Renal pelvis (tissue), 4 donors: ENCODE measurements around the gene ARHGAP21. TPM values are rescaled to one million over a fixed set of nuclear protein-coding genes. Genes with fewer than 3 reads are reported as not detected.

Experiments
- DNase-seq: peaks from one replicate; pipeline ENCODE4 v3.0.0-alpha.2; 2013
- polyA plus RNA-seq, 3 donors: library from polyadenylated mRNA; unstranded; fragments of 120-200 nt; gene quantifications; one replicate each; pipeline ENCODE4 v1.2.1, GENCODE V29; 2013; ENCODE audit not compliant: insufficient read length in 3 of 3

ARHGAP21 gene
- polyA plus RNA-seq, 3 donors: 75.5 to 106 (median 85.5) TPM

DNA sequence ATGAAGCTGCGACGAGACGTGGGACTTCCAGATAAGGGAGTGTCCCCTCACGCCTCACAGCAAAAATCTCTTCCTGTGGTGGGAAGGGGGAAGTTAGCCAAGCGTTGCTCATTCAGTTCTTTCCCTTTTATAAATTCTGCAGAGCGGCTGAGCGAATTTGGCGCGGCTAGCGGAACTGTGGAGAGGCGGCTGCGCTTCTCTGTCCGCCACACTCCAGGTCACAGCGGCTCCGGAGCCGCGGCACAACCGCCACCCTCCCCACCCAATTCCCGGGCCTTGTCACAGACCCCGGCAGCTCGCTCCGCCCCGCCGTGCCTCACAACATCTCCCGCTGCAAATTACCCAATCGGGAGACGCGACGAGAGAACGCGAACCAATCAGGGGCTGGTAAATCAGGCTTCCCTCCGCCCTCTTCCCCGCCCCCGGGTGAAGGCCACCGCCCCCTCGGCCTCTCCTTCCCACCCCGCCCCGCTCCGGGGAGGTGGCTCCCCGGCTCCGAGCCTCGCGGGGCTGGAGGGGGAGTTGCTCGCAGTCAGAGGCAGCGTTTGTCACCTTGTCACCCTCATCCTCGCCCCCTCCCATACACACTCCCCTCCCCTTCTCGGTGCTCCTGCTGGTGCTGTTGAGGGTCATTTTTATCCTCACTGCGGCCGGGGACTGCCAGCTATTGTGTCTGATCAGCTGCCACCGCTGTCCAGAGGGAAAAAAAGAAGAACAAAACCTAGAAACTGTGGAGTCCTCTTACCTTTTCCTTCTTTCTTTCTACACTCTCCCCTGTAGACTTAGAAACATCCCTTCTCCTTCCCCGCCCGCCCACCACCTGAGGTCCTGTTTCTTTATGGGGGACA lies 918 bp upstream of the ARHGAP21 start:
- DNase-seq: peak; percentile 98

DNA sequence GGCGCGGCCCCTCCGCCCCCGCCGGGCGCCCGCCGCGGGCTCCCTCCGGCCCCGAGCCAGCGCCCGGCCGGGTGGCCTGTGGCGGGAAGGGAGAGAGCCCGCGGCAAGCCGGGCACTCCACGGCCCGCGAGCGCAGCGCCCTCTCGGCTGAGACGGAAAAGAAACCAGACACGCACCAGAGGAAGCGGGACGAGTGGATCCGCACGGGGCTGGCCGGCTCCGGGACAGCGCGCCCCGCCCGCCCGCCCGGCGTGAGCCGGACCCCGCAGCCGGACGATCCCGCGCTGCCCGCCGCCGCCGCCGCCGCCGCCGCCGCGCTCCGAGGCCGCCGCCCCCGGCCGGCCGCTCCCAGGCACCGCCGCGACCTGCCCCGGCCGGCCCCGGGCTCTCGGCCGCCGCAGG lies 300 bp downstream of the ARHGAP21 start:
- no peak for DNase-seq

DNA sequence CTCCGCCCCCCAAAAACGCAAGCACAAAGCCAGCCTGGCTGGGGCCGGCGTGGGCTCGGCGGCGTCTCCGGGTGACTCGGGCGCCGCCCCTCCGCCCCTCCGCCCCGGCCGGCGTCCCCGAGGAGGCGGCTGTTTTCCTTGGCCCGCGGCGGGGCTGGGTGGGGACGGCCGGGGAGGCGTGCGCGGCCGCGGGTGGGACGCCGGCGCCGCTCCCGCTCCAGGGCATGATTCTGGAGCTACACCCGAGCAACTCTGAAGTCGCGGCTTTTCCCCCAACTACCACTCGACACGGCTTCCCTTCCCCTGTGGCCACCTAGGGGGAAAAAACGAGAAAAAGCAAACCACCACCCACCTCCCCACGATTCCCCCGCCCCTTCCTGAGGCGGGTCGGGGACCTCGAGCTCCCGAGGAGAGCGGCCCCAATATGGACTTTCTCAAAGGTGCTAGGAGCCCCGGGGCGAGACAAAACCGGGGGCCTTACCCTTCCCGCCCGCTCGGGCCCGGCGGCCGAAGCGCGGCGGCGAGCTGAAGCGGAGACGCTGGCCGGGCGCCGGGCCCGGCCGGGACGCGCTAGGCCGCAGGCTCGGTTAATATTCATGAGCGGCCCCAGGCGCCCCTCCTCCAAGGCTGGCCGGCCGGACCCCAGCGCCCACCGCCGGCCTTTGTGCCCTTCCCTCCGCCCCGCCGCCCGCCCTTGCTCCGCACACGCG lies 856 bp downstream of the ARHGAP21 start:
- DNase-seq: no peak

DNA sequence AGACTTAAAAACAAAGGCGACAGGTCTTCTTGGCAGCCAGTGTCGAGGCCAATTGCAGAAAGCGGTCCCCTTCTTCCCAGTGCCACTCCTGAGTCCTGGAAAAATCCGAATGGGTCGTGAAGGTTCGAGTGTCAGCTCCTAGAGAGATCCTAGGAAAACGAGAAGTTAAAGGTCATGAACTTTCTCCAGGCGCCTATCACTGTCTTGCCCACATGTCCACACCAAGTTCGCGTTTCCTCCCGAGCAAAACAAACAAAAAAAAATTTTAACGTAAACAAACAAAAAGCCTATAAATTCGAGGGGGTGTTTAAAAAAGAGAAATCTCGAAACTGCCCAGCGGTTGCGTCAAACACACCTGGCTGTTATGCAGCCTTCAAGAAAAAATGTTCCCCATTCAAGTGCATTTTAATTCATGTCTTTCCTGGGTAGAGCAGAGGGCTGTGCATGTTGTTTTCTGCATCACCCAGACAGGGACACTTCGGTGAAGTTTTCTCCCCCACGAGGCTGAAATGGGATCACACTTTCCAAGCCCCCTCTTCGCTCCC lies 1.5 kb downstream of the ARHGAP21 start:
- DNase-seq: no peak

DNA sequence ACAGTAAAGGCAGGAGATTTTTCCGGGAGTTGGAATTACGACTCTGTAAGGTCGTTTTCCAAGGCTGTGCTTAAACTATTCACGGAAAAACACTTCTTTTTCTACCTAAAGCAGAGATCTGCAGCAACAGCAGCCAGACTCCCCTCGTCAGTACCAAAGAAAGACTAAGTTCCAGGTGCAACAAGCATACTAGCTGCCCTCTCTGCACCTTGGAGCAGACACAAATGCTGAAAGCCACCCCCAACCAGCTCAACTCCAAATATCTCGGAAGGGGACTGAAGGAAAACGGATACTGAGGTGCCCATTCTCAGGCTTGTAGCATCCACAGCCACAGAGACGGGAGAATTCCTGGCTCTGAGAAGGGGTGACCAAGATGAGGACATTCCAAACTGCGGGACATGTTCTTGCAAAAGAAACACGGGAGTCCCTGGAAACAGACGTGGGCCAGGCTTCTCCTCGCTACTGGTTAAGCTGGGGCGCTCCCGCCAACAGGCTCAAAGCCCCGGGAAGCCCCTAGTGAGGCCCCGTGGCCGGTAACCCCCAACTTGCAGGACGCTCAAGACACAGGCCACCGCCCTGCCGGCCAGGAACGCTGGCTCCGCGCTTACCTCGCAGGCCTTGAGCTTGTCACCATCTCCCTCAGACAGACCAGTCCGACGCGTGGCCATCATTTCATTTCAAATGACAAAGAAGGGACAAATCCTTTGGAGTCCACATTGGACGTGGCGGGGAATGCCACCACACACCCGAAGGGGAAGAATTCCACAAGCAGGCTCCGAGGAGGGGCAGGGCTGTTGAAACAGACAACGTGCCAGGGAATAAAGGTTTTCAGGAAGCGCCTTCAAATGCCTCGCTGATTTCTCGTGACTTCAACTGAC lies 2.2 kb downstream of the ARHGAP21 start:
- no peak for DNase-seq

DNA sequence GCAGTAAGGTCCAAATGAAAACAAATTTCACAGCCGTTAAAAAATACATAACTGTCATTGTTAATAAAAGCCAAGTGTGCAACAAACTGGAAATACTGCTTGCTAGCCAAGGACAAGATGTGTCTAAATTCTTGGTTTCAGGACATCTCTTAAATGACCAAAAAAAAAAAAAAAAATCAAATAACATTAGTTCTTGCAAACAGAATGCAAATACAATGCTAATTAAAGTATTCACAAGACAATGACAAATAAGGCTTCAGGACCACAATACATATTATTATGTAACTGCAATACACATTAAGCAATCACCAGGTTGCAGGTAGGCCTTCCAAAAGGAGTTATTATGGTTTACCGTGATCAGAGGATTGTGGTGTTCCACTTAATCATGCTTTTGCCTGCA lies 3.6 kb downstream of the ARHGAP21 start:
- DNase-seq: no peak

DNA sequence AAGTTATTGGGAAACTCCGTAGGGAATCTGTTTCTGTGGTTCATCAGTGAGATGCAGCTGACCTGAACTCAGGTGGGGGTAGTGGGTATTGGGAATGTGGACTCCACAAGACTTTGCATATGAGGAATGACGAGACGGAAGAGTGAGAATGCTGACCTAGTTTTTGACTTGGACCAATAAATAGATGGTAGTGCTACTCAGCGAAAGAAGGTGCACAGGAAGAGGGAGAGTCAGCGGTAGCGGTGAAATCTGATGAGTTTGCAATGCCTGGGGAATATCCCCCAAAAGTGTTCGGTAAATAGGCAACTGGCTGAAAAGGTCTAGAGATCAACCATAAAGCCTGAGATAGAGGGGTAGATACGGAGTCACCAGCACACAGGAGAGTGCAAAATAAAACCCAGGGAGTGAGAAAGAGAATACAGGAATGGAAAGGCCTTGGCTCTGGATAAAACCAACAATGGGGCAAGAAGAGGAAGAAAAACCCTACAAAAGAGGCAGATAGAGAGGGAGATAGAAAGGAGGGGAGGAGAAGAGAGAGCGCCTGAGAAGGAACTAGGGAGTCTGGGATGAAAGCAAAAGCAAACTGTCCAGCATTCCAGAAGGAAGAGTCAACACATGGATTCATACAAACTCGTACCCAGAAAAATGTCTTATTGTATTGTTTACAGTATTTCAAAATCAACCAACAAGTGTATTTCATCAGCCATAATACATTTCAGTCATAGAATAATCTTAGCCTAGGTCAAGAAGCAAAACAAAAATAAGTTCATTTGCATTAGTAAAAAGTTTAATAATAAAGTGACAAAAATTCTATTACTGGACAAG lies 5.4 kb downstream of the ARHGAP21 start:
- no peak for DNase-seq

DNA sequence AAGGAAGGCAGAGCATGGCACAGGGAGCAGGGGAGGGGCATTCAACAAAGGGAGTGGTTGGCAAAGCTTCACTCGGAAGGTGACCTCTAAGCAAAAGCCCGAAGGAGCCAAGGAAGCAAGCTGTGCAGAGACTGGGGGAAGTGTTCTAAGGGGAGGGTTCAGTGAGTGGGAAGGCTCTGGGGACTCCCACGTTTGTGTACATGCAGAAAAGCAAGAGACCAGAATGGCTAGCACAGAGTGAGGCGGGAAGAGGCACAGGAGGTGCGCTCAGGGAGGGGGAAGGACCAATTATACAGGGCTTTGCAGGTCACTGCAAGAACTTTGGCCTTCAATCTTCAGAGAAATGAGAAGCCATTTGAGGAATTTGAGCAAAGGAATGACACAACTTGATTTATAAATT lies 7.4 kb downstream of the ARHGAP21 start:
- DNase-seq: no peak

DNA sequence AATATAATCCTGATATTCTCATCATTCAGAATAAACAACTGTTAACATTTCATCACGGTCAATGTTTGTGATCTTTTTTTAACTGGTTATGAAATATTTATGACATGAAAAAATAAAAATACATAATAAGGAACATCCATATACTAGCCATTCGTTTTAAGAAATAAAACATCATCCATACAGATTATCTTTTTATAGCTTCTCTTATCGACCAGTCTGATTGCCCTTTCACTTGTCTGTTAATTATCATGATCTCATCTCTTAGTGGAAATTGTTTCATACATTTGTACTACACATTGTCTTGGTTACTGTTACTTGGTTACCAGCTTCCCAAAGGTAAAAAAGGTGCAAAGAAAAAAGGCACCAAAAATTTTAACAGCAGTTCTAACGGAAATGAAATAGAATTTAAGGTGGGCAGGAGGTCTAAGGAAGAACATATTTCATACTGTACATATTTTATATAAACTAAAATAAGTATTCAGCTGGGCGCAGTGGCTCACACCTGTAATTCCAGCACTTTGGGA lies 8.4 kb downstream of the ARHGAP21 start:
- no peak for DNase-seq

DNA sequence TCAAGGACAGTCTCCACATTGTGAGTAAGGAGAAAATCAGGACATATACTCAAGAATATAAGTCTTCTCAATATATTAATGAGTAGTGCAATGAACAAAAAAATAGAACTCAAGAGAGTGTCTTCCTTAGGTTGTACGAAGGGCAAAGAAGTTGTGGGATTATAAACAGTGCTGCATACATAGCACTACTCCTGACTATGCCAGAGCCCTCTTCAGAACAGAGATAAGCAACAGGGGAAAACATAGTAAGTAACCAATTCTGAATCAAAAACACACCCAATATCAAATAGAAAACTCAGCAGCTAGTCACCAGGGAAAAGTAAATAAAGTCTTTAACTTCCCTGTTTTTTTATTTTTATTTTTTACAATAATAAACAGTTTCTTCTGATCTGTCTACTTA lies 10.6 kb downstream of the ARHGAP21 start:
- DNase-seq: no peak

DNA sequence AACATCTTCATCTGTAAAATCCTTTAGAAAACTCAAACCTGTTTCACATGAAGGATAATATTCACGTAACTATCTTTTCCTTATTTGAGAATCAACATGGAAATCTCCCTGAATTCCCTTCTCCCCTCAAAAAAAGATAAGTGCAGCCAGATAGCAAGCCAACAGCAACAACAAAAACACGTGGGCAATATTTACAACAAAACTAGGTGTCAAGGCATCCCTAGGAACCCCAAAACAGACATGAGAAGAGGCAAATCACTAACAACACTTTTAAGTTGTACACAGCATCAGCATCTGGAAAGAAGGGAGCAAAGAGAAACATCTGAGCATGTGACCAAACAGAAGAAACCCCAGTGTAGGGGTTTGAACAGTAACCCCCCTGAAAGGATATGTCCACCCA lies 12.2 kb downstream of the ARHGAP21 start:
- no peak for DNase-seq

DNA sequence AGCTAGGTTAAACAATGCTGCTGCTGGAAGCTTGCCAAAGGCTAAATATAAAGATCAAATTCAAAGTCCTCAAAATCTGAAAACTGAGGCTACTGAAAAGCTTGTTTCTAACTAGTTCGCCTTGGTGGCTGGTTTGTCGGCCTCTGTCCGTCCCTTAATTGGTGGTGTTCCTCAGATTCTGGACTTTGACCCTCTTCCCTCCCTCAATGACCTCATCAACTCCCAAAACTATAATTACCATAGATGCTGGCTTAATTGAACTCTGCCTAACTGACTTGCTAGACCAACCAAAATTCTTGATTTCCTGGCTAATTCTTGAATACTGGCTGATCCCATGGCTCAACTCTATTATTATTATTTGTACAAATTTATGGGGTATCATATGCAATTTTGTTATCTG lies 15.6 kb downstream of the ARHGAP21 start:
- DNase-seq: no peak

DNA sequence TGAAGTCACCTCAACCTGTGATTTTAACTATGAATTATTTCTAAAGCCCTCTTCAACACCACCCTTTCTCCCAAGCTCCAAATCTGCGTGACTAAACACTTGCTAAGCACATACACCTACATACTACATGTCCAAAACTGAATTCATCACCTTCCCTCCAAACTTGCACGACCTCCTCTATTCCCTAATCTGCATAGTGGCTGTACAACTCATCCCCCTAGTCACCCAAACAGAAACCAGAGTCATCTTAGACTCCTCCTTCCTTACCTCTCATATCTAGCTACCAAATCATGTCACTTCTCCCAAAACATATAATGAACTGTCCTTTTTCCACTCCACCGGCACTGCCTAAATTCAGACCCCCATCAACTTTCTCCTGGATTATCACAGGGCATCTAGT lies 16.2 kb downstream of the ARHGAP21 start:
- no peak for DNase-seq

DNA sequence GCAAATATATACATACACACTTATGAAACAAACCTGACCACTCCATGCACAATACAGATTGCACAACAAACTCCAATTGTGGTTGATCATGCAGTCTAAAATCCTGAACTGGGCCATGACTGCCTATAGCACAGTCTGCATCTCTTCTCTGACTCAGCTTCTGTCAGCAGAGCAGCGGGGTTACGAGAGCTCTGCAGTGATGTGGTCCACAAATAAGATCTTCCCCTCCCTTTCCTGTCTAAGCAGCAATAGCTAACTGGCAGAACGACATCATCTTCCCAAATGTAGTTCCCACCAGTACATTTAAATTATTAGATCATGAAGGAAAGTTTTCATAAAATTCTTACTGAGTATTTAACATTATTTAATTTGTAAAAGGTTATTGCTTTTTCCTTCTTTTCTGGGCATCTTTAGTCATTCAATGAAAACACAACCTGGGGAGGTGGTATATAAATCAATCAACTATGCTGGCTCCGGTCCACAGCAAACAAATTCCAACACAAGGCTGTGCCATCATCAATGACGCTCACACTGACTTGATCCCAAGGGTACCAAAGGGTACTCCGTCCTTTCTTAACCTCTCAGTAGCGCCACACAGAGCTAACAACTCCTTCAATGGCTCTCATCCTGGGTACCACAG lies 17.1 kb downstream of the ARHGAP21 start:
- no peak for DNase-seq

DNA sequence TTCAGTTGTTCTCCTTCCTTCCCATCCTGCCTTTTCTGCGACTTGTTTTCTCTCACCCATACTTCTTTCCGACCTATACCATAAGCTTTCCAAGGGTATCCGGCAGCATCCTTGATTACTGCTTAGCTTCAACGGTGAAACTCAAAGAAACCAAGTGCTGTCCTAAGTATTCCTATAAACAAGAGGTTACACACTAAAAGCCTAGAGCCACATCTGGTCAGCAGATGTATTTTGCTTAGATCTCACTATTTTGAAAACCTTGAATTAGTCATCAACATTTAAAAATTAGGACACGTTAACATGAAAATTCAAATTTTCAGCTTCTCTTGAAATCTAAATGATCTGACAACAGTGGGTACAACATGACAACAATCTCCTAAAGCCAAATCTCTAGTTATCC lies 20.0 kb downstream of the ARHGAP21 start:
- DNase-seq: no peak

DNA sequence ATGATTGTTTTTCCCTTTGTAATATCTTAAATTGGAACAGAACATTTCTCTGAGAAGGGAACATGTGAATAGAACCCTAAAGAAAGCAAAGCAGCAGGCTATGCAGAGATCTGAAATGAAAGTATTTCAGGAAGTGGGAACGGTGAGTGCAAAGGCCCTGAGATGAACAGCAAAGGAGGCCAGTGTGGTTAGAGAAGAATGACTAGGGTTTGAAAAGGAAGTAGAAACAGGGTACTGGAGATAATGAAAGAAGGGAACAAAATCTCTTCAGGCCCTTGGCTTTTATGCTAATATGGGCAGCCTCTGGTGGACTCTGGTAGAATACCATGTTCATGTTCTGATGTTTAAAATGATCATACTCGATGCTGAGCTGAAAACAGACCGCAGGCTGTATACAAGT lies 22.2 kb downstream of the ARHGAP21 start:
- DNase-seq: no peak

DNA sequence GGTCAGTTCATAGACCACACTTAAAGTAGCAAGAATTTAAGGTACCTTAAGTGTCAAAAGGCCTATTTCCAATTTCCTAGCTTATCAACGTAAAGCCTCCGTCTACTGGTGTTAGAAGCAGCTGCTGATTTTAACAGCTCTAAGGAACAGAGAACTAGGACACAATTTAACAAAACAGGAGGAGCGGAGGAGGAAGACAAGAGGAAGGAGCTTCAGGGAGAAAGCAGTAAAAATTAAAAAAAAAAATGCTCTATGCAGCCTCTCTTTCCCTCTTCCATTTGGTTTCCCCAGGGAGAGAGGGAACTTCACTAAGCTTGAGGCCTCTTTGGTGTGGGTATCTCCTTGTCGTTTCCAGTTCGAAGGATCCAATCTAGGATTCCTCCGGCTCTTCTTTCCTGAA lies 22.7 kb downstream of the ARHGAP21 start:
- DNase-seq: no peak

DNA sequence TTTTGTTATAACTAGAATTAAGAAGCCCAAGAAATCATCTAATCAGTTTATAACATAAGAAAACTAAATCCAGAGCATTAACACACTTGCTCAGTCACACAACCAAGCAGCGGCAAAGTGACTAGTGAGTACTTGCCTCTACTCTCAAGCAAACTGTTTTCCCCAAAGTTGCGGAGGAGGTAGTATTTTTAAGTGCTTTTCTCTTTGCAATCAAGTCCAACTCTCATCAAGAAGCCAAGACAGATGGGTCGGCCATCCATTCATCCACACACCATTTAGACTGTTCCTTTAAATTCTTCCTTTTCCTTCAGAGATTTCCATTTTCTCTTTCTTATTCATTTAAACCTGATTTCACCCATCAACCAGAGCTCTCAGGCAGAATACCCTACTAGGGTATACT lies 25.4 kb downstream of the ARHGAP21 start:
- no peak for DNase-seq

DNA sequence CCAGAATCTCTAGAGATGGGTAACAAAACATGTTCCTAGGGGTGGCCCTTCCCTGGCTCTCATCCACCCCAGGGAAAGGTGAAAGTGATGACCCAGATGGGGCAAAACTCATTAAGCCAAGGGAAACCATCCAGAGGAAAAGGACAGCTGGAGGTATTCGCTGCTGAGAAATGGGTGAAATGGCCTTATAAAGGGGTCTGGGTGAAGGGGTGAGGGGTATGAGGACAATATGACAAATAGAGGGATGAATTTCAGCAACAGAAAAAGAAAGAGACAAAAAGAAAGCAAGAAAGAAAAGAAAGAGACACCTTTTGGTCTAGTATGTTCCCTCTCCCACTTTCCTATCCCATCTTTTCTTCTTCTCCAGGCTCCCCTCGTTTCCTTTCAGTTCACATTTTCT lies 26.6 kb downstream of the ARHGAP21 start:
- no peak for DNase-seq

DNA sequence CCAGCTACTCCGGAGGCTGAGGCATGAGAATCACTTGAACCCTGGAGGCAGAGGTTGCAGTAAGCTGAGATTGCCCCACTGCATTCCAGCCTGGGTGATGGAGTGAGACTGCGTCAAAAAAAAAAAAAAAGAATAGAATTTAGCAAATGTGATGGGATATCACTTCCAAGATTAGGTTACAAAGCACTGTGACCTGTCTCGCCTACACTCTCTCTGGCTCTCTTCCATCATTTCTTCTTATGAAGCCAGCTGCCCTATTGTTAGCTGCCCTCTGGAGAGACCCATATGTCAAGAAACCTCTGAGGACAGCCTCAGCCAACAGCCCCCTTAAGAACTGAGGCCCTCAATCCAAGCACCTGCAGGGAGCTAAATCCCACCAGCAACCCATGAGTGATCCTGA lies 28.2 kb downstream of the ARHGAP21 start:
- no peak for DNase-seq

DNA sequence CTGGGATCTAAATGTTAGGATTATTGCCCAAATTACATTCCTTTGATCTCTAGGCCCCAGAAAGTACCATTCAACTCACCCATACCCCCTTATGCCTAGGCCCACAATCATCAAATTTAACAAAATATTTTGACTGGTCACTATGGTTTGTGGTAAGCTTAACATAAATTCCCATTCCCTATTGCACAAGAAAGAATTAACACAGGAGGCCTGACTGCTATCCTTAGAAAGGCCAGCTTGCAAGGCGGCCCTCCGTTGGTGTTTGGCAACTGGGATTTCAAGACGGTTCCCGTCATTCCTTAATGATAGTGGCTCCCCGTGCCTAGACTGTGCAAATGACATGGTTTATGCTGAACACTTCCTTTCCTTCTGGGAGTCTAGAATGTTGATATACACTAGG lies 29.6 kb downstream of the ARHGAP21 start:
- no peak for DNase-seq
